ENCODE results near the gene VPS37C.

GRCh38 chr11:61154528-61154927 is 6.7 kb downstream of the VPS37C start:
- TF ChIP-seq JUND (IDR thresholded peaks at IDR 0.05) (no peak), SP1 (IDR thresholded peaks at IDR 0.05) (no peak), CTCF (IDR thresholded peaks at IDR 0.05; ENCODE audit: low read depth, low read length, missing input control) (no peak), REST (IDR thresholded peaks at IDR 0.05) (no peak), RAD21 (IDR thresholded peaks at IDR 0.05) (no peak), TAF1 (conservative IDR thresholded peaks at IDR 0.05) (no peak), MAX (IDR thresholded peaks at IDR 0.05) (no peak), ZBTB33 (IDR thresholded peaks at IDR 0.05) (no peak)
